SK-N-SH (cell line): ENCODE results near the gene FNDC3B. TPM values are rescaled to one million over a fixed set of nuclear protein-coding genes. Genes with fewer than 3 reads are reported as not detected.

Experiments used
- CTCF ChIA-PET: fragments of 300-600, 350-600 bp; formaldehyde crosslinking; extraction: SDS; loops from one replicate; lab custom pipeline; 2021; lab: Yijun Ruan, JAX
- POLR2A ChIA-PET: fragments of 350-600 bp; sonication (Branson Sonifier 250); formaldehyde crosslinking; extraction: SDS; loops from one replicate; lab custom pipeline; 2020; ENCODE audit warnings: antibody characterized with exemption, inconsistent platforms; lab: Yijun Ruan, JAX
- DNase-seq: peaks from one replicate; pipeline ENCODE4 v3.0.0; 2012
- H2AFZ ChIP-seq: fragments of 200-600 bp; sonication (generic); 2 replicates; pipeline ENCODE4 v1.8.1; 2016; ENCODE audit warnings: antibody characterized with exemption, mild to moderate bottlenecking, low read depth
- H3F3A ChIP-seq: fragments of 200-600 bp; sonication (generic); replicated peaks from 2 replicates; pipeline ENCODE3; 2016; ENCODE audit warnings: antibody characterized with exemption, mild to moderate bottlenecking; ENCODE audit not compliant: insufficient read depth
- H3K27ac ChIP-seq, 2 experiments: fragments of 200-500 bp in 1 of 2; fragments of 200-600 bp in 1 of 2; sonication (Bioruptor generic) in 1 of 2; sonication (generic), shearing (Covaris generic) in 1 of 2; 2 replicates each; pipeline versions ENCODE4 v1.5.1 to v1.6.1; 2014 to 2016; ENCODE audit warnings: low read depth in 2 of 2, inconsistent platforms in 1 of 2, low read length in 1 of 2, mild to moderate bottlenecking in 1 of 2, mixed read lengths in 1 of 2
- H3K27me3 ChIP-seq: fragments of 200-600 bp; sonication (generic), shearing (Covaris generic); 2 replicates; pipeline ENCODE4 v1.6.1; 2016; ENCODE audit warnings: mixed run types; ENCODE audit not compliant: insufficient read depth
- H3K36me3 ChIP-seq, 2 experiments: fragments of 200-500 bp in 1 of 2; fragments of 200-600 bp in 1 of 2; sonication (Bioruptor generic) in 1 of 2; sonication (generic) in 1 of 2; replicated peaks in 1 of 2; 2 replicates each; pipeline versions ENCODE3 to v1.5.1; 2014 to 2016; ENCODE audit warnings: low read length in 1 of 2, mild to moderate bottlenecking in 1 of 2; ENCODE audit not compliant: insufficient read depth in 2 of 2, control insufficient read depth in 1 of 2
- H3K4me1 ChIP-seq, 2 experiments: fragments of 200-500 bp in 1 of 2; fragments of 200-600 bp in 1 of 2; sonication (Bioruptor generic) in 1 of 2; sonication (generic), shearing (Covaris generic) in 1 of 2; 2 replicates each; pipeline versions ENCODE4 v1.5.1 to v1.6.1; 2014 to 2016; ENCODE audit warnings: low read depth in 1 of 2, low read length in 1 of 2, mixed run types in 1 of 2; ENCODE audit not compliant: insufficient read depth in 2 of 2, control insufficient read depth in 1 of 2
- H3K4me2 ChIP-seq: fragments of 200-600 bp; sonication (generic), shearing (Covaris generic); 2 replicates; pipeline ENCODE4 v1.6.1; 2017; ENCODE audit warnings: mixed run types
- H3K4me3 ChIP-seq, 2 experiments: fragments of 200-500 bp in 1 of 2; fragments of 200-600 bp in 1 of 2; sonication (Bioruptor generic) in 1 of 2; sonication (generic), shearing (Covaris generic) in 1 of 2; 2 replicates each; pipeline versions ENCODE4 v1.5.1 to v1.8.1; 2014 to 2016; ENCODE audit warnings: low read depth in 2 of 2, inconsistent platforms in 1 of 2, low read length in 1 of 2, mild to moderate bottlenecking in 1 of 2, mixed read lengths in 1 of 2, moderate library complexity in 1 of 2
- H3K79me2 ChIP-seq: fragments of 200-600 bp; sonication (generic); 2 replicates; pipeline ENCODE4 v1.8.1; 2017; ENCODE audit warnings: mild to moderate bottlenecking; ENCODE audit not compliant: insufficient read depth
- H3K9ac ChIP-seq: fragments of 200-600 bp; sonication (generic); 2 replicates; pipeline ENCODE4 v1.6.1; 2017; ENCODE audit warnings: mixed run types
- H3K9me2 ChIP-seq: fragments of 200-600 bp; sonication (generic); 2 replicates; pipeline ENCODE4 v1.6.1; 2017; ENCODE audit warnings: mixed run types
- H3K9me3 ChIP-seq: fragments of 200-600 bp; sonication (generic); 2 replicates; pipeline ENCODE4 v1.6.1; 2017; ENCODE audit warnings: mixed run types, mild to moderate bottlenecking, moderate library complexity
- H4K20me1 ChIP-seq: fragments of 200-600 bp; sonication (generic); 2 replicates; pipeline ENCODE4 v1.6.1; 2017; ENCODE audit warnings: mild to moderate bottlenecking, mixed run types; ENCODE audit not compliant: insufficient read depth
- CHD2 ChIP-seq: fragments of 150-350 bp; IDR thresholded peaks from 2 replicates; pipeline ENCODE4 v1.6.1; 2018; ENCODE audit warnings: low read length; ENCODE audit not compliant: partially characterized antibody
- EZH2phosphoT487 ChIP-seq: fragments of 200-600 bp; sonication (generic); IDR thresholded peaks from 2 replicates; pipeline ENCODE4 v1.6.1; 2017; ENCODE audit warnings: low read depth, mixed run types, mild to moderate bottlenecking, antibody characterized with exemption, moderate library complexity, borderline replicate concordance
- GABPA ChIP-seq: IDR thresholded peaks from 2 replicates; pipeline ENCODE4 v1.4.0; 2012; ENCODE audit warnings: low read depth, mild to moderate bottlenecking
- MEF2A ChIP-seq: IDR thresholded peaks from 2 replicates; pipeline ENCODE4 v1.4.0; 2012; ENCODE audit warnings: low read depth, borderline replicate concordance
- POLR2AphosphoS5 ChIP-seq: IDR thresholded peaks from 2 replicates; pipeline ENCODE4 v1.6.1; 2012; ENCODE audit warnings: low read depth, low read length
- RAD21 ChIP-seq: IDR thresholded peaks from 2 replicates; pipeline ENCODE4 v1.6.1; 2012; ENCODE audit warnings: mild to moderate bottlenecking, low read length
- RCOR1 ChIP-seq: fragments of 150-350 bp; IDR thresholded peaks from 2 replicates; pipeline ENCODE4 v1.6.1; 2017; ENCODE audit warnings: antibody characterized with exemption, low read length
- SIN3A ChIP-seq: IDR thresholded peaks from 2 replicates; pipeline ENCODE4 v1.6.1; 2012; ENCODE audit warnings: low read depth, mild to moderate bottlenecking, low read length, moderate library complexity, borderline replicate concordance
- TCF12 ChIP-seq: IDR thresholded peaks from 2 replicates; pipeline ENCODE4 v1.4.0; 2012
- TEAD4 ChIP-seq: IDR thresholded peaks from 2 replicates; pipeline ENCODE4 v1.4.0; 2012; ENCODE audit warnings: mild to moderate bottlenecking, borderline replicate concordance; ENCODE audit not compliant: insufficient read depth
- YY1 ChIP-seq: IDR thresholded peaks from 2 replicates; pipeline ENCODE4 v1.4.0; 2012; ENCODE audit warnings: low read depth, mild to moderate bottlenecking
- WGBS: methylation state at CpG from one replicate; pipeline ENCODE4 v1.1.6; 2017; ENCODE audit warnings: low lambda C conversion rate; 5-methylcytosine and 5-hydroxymethylcytosine counted together
- polyA plus RNA-seq, 3 experiments: library from polyadenylated mRNA; depleted of rRNA; stranded (reverse); fragments of >200 nt; gene quantifications; 2 replicates each; pipeline ENCODE4 v1.2.3, GENCODE V29; 2012
- TF ChIP-seq, protein P1 (sequence below): fragments of 200-600 bp; sonication (generic); IDR thresholded peaks from 2 replicates; pipeline ENCODE4 v1.6.1; 2017; ENCODE audit warnings: antibody characterized with exemption, mild to moderate bottlenecking, moderate library complexity
- TF ChIP-seq, protein P2 (sequence below): fragments of 150-350 bp; IDR thresholded peaks from 2 replicates; pipeline ENCODE4 v1.6.1; 2017; ENCODE audit warnings: antibody characterized with exemption, low read length, low read depth, borderline replicate concordance
- TF ChIP-seq, protein P3 (sequence below): IDR thresholded peaks from 2 replicates; pipeline ENCODE4; 2012
- TF ChIP-seq, protein P4 (sequence below): IDR thresholded peaks from 2 replicates; pipeline ENCODE4 v1.4.0; 2012; ENCODE audit warnings: low read depth, borderline replicate concordance
- TF ChIP-seq, protein P5 (sequence below): IDR thresholded peaks from 2 replicates; pipeline ENCODE4 v1.6.1; 2012; ENCODE audit warnings: mild to moderate bottlenecking, low read depth, low read length, moderate library complexity

FNDC3B gene
- polyA plus RNA-seq, 1 of the 3 experiments (the other 2 are of a cell fraction) = 10.4 TPM

DNA sequence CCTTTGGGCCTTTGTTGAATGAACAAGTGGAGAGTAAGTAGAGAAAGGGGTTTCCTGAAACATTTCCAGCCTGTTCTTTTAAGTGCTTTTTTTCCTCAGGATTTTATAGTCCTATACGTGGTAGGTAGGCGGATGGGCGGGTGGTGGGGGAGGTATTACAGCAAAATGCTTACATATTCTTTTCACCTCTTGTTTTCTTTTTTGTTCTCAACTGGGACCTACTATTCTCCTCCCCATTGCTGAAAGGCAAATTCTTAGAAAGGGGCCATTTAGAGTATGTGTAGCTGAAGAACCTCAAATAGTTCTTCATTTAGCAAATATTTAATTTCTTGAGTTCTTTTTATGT lies 135.8 kb downstream of the FNDC3B start:
- H3K36me3 ChIP-seq = peaks cover 0 to 13% of the 10 kb centered on the region in 2 experiments
- no peak overlapping the region for H2AFZ ChIP-seq
- no peak overlapping the region for H3K9ac ChIP-seq
- peaks cover 97% of the 10 kb centered on the region for H3K79me2 ChIP-seq
- DNase-seq = no peak
- peak overlapping the region in 1 of 2 experiments; percentile 59; a peak in 1 of 4 replicates for H3K27ac ChIP-seq
- H3K4me2 ChIP-seq = no peak overlapping the region
- H3K4me1 ChIP-seq = peaks cover 7 to 31% of the 10 kb centered on the region in 2 experiments; a peak in 3 of 4 replicates
- peaks cover 36% of the 10 kb centered on the region for H4K20me1 ChIP-seq
- H3K9me2 ChIP-seq = no peaks in the 10 kb centered on the region
- H3K4me3 ChIP-seq = no peak overlapping the region
- ChIA-PET CTCF (interaction anchor here (0.7 kb wide), 1 partner anchor 9 kb away, joined by 3 read pairs; no protein-coding TSS in a partner anchor), POLR2A (no interaction called here)
- H3K27me3 ChIP-seq = no peaks in the 10 kb centered on the region
- peaks cover 4% of the 10 kb centered on the region for H3F3A ChIP-seq
- TF ChIP-seq TCF12 (no peak), CHD2 (no peak), TEAD4 (no peak), YY1 (no peak), EZH2phosphoT487 (no peak), SIN3A (no peak), POLR2AphosphoS5 (no peak)
- TF ChIP-seq, protein P1, sequence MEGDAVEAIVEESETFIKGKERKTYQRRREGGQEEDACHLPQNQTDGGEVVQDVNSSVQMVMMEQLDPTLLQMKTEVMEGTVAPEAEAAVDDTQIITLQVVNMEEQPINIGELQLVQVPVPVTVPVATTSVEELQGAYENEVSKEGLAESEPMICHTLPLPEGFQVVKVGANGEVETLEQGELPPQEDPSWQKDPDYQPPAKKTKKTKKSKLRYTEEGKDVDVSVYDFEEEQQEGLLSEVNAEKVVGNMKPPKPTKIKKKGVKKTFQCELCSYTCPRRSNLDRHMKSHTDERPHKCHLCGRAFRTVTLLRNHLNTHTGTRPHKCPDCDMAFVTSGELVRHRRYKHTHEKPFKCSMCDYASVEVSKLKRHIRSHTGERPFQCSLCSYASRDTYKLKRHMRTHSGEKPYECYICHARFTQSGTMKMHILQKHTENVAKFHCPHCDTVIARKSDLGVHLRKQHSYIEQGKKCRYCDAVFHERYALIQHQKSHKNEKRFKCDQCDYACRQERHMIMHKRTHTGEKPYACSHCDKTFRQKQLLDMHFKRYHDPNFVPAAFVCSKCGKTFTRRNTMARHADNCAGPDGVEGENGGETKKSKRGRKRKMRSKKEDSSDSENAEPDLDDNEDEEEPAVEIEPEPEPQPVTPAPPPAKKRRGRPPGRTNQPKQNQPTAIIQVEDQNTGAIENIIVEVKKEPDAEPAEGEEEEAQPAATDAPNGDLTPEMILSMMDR = no peak
- TF ChIP-seq, protein P2, sequence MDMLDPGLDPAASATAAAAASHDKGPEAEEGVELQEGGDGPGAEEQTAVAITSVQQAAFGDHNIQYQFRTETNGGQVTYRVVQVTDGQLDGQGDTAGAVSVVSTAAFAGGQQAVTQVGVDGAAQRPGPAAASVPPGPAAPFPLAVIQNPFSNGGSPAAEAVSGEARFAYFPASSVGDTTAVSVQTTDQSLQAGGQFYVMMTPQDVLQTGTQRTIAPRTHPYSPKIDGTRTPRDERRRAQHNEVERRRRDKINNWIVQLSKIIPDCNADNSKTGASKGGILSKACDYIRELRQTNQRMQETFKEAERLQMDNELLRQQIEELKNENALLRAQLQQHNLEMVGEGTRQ = no peak
- WGBS = 90% methylated on average over 3 of the region's 3 CpGs
- no peaks in the 10 kb centered on the region for H3K9me3 ChIP-seq

DNA sequence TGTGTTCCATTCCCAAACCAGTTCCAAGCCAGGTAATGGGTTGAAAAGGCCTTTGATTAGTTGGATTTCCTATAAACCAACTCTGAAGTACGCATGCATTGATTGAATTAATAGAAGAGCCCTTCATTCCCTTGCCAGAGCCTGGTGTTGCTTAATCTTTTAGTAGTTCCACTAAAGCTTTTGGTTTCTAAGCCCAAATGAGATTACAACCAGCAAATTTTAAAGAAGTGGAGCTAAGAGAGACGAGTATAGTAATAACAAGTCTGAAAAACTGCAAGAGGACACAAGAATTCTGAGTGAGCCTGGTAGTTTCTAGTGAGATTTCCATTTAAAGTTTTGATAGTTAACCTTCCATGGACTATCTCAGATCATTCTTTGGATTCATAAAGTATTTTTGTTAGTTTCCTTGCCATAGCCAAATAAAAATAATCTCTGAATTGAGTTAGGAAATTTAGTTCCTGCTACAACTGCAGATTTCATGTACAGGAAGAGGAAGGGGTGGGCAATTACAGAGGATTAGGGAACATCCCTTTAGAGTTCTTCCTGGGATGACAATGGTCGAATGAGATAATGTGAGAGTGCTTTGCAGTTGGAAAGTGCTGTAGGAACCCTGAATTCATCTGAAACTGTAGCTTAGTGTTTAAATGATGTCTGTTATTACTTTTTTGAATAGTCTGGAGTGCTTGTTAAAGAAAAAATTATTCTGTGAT lies 136.8 kb downstream of the FNDC3B start:
- Histone ChIP-seq H4K20me1 (peaks cover 42% of the 10 kb centered on the region), H2AFZ (no peak overlapping the region), H3K4me3 (no peak overlapping the region), H3K9ac (no peak overlapping the region), H3K9me2 (no peaks in the 10 kb centered on the region), H3K4me2 (no peak overlapping the region)
- DNase-seq = no peak
- TF ChIP-seq, protein P3, sequence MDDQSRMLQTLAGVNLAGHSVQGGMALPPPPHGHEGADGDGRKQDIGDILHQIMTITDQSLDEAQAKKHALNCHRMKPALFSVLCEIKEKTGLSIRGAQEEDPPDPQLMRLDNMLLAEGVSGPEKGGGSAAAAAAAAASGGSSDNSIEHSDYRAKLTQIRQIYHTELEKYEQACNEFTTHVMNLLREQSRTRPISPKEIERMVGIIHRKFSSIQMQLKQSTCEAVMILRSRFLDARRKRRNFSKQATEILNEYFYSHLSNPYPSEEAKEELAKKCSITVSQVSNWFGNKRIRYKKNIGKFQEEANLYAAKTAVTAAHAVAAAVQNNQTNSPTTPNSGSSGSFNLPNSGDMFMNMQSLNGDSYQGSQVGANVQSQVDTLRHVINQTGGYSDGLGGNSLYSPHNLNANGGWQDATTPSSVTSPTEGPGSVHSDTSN = no peak
- no peak for TF ChIP-seq TCF12
- TF ChIP-seq TEAD4 = no peak
- TF ChIP-seq RAD21 = no peak
- TF ChIP-seq MEF2A = no peak
- TF ChIP-seq, protein P4, sequence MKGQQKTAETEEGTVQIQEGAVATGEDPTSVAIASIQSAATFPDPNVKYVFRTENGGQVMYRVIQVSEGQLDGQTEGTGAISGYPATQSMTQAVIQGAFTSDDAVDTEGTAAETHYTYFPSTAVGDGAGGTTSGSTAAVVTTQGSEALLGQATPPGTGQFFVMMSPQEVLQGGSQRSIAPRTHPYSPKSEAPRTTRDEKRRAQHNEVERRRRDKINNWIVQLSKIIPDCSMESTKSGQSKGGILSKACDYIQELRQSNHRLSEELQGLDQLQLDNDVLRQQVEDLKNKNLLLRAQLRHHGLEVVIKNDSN = no peak
- no peak for TF ChIP-seq CHD2
- TF ChIP-seq RCOR1 = no peak
- TF ChIP-seq GABPA = no peak
- TF ChIP-seq, protein P5, sequence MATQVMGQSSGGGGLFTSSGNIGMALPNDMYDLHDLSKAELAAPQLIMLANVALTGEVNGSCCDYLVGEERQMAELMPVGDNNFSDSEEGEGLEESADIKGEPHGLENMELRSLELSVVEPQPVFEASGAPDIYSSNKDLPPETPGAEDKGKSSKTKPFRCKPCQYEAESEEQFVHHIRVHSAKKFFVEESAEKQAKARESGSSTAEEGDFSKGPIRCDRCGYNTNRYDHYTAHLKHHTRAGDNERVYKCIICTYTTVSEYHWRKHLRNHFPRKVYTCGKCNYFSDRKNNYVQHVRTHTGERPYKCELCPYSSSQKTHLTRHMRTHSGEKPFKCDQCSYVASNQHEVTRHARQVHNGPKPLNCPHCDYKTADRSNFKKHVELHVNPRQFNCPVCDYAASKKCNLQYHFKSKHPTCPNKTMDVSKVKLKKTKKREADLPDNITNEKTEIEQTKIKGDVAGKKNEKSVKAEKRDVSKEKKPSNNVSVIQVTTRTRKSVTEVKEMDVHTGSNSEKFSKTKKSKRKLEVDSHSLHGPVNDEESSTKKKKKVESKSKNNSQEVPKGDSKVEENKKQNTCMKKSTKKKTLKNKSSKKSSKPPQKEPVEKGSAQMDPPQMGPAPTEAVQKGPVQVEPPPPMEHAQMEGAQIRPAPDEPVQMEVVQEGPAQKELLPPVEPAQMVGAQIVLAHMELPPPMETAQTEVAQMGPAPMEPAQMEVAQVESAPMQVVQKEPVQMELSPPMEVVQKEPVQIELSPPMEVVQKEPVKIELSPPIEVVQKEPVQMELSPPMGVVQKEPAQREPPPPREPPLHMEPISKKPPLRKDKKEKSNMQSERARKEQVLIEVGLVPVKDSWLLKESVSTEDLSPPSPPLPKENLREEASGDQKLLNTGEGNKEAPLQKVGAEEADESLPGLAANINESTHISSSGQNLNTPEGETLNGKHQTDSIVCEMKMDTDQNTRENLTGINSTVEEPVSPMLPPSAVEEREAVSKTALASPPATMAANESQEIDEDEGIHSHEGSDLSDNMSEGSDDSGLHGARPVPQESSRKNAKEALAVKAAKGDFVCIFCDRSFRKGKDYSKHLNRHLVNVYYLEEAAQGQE = no peak
- TF ChIP-seq, all 33 proteins: peak for 0
- Histone ChIP-seq H3K9me3 (no peaks in the 10 kb centered on the region), H3K27me3 (no peaks in the 10 kb centered on the region), H3K4me1 (peaks cover 7 to 31% of the 10 kb centered on the region in 2 experiments; a peak in 3 of 4 replicates), H3K36me3 (peaks cover 0 to 13% of the 10 kb centered on the region in 2 experiments), H3K27ac (no peak overlapping the region), H3K79me2 (peaks cover 97% of the 10 kb centered on the region), H3F3A (peaks cover 8% of the 10 kb centered on the region)
- 93% methylated on average over 3 of the region's 3 CpGs for WGBS
- CTCF ChIA-PET = no interaction called here
- POLR2A ChIA-PET = no interaction called here
